GM15510 (cell line): Measurements from ENCODE around the gene SELENOW.
A peak's percentile ranks its signal among the peaks of the same experiment; 100 is the strongest.

Experiments used
- POLR2A ChIP-seq: IDR thresholded peaks from 3 replicates; pipeline ENCODE4 v1.6.1; 2011; ENCODE audit warnings: borderline replicate concordance; ENCODE audit not compliant: insufficient read length; ENCODE audit errors: extremely low read depth

SELENOW gene

GRCh38 chr19:47778049-47778953 is at the start of gene SELENOW:
SELENOW (plus strand) TSS chr19:47778703; CDS start chr19:47778786, 83 bp downstream.
- peak; percentile 99 for TF ChIP-seq POLR2A

DNA sequence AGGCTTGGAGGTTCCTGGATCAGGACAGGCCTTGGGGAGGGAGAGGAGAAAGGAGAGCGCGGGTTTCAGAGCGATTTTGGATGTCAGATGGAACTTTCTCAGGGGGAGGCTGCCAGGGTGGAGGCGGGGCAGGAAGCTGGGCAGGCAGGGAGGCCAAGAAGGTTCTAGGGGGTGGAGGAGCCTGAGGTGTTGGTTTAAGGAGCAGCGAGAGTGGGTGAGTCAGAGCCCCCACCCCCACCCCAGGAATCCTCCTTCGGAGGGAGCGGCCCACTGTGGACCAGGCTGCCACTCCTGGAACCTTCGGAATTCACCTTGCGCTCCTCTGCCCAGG is 49.1 kb upstream of the SELENOW start:
- no peak for TF ChIP-seq POLR2A

DNA sequence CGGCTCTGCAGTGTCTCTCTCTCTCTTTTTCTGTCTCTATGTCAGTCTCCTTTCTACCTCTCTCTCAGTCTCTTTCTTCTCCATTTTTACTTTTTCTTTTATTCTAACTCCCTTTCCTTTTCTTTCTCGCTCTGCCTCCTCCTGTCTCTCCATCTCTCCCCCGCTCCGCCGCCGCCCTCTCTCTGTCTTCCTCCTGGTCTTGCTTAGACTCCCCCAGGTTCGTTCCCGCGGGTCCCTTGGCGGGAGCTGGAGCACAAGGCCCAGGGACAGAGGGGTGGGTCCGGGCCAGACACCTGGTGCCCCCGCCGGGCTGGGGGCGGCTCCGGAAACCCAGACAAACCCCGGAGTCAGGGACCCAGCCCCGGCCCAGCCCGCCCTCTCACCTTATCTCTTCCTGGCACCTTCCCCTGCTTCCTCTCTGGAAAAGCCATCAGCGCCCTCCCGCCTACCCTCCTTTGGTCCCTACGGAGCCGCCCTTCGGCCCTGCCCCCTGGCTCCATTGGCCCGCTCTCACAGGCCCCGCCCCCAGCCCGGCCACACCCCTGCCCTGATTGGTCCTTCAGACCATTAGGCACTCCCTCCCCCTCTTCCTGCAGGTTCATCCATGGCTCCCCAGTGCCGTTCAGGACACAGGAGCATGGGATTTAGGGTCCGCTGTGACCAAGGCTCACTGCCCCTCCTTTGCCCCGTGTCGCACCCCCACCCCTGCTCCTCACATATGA is 48.5 kb upstream of the SELENOW start:
- no peak for TF ChIP-seq POLR2A

DNA sequence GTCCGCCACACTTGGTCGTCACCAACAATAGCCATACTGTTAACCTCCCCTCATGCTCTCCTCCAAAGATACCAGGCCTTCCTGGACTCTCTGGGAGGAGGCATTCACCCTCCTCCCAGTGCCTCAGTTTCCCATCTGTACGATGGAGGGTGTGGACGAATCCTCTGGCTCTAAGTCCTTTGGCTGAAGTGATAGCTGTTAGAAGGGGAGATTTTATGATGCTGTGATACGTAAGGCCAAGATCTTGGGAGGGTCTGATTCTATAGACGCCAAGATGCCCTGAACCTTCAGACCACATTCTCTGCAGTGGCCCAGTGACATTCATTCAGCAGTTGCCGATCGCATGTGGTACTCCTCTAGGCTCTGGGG is 48.0 kb upstream of the SELENOW start:
- TF ChIP-seq POLR2A: no peak

DNA sequence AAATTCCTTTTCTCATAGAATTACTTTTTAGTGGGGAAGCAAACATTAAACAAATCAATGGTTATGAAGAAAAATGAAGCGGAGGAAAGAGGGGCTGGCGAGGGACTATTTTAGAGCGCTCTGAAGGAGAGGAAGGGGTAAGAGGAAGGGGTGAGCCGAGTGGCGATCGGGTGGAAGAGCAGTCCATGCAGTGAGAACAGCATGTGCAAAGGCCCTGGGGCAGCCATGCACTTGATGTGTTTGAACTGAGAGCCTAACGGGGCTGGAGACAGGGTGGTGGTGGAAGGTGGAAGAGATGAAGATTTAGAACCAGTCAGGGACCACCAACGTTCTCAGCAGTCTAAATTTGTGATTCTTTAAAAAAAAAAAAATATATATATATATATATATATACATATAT is 47.6 kb upstream of the SELENOW start:
- no peak for TF ChIP-seq POLR2A

- no peak for TF ChIP-seq POLR2A
These were observed 43.4 kb upstream of the SELENOW start for GRCh38 chr19:47735131-47735530.

DNA sequence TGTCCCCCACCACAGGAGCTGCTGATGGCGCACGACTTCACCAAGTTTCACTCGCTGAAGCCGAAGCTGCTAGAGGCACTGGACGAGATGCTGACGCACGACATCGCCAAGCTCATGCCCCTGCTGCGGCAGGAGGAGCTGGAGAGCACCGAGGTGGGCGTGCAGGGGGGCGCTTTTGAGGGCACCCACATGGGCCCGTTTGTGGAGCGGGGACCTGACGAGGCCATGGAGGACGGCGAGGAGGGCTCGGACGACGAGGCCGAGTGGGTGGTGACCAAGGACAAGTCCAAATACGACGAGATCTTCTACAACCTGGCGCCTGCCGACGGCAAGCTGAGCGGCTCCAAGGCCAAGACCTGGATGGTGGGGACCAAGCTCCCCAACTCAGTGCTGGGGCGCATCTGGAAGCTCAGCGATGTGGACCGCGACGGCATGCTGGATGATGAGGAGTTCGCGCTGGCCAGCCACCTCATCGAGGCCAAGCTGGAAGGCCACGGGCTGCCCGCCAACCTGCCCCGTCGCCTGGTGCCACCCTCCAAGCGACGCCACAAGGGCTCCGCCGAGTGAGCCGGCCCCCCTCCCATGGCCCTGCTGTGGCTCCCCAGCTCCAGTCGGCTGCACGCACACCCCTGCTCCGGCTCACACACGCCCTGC is 37.5 kb upstream of the SELENOW start:
- TF ChIP-seq POLR2A: no peak

GRCh38 chr19:47741544-47742140 is 36.9 kb upstream of the SELENOW start:
- TF ChIP-seq POLR2A: no peak

GRCh38 chr19:47742634-47743033 is 35.9 kb upstream of the SELENOW start:
- no peak for TF ChIP-seq POLR2A

- peak; percentile 87 for TF ChIP-seq POLR2A
These were observed 33.2 kb upstream of the SELENOW start, which contains the start of gene NOP53 for GRCh38 chr19:47745010-47745901. NOP53 (plus strand) TSS chr19:47745546; CDS start chr19:47745560, 14 bp downstream.

DNA sequence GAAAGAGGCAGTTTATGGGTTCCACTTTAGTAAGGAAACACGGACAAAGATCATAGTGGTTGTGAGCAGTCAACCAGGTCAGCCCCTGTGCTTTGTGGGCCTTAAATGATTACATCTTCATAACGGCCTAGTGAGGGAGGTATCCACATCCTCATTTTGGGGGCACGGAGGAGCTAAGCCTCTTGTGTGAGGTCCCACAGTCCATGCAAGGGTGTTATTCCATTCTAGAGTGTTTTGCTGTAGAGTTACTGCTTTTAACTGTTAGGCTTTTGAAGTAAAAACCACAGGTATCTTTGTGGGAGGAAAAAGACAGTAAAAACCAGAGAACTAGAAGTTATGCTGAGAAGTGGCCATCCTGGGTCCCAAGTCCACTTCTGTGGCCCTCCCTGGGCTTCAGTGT is 29.2 kb upstream of the SELENOW start:
- TF ChIP-seq POLR2A: no peak

GRCh38 chr19:47750752-47751151 is 27.8 kb upstream of the SELENOW start:
- TF ChIP-seq POLR2A: no peak

- no peak for TF ChIP-seq POLR2A
These were observed 25.9 kb upstream of the SELENOW start for GRCh38 chr19:47752440-47753211.
